Testis (tissue), 3 donors: ENCODE results near the gene SIRT6. TPM values are rescaled to one million over a fixed set of nuclear protein-coding genes. Genes with fewer than 3 reads are reported as not detected.

Experiments
- DNase-seq: peaks from one replicate; pipeline ENCODE4 v3.0.0-alpha.2; 2019
- H3K27ac ChIP-seq, 2 donors: fragments of 200-600 bp; sonication (generic); one replicate each; pipeline ENCODE4 v1.5.1; 2019
- H3K27me3 ChIP-seq: fragments of 200-600 bp; sonication (generic); one replicate; pipeline ENCODE4 v1.5.1; 2019
- H3K36me3 ChIP-seq: fragments of 200-600 bp; sonication (generic); one replicate; pipeline ENCODE4 v1.5.1; 2017; ENCODE audit warnings: low read depth; ENCODE audit errors: missing control alignments
- H3K4me1 ChIP-seq: fragments of 200-600 bp; sonication (generic); one replicate; pipeline ENCODE4 v1.5.1; 2019
- H3K4me3 ChIP-seq, 2 donors: fragments of 200-600 bp; sonication (generic); one replicate each; pipeline ENCODE4 v1.5.1; 2017 to 2019
- H3K9me3 ChIP-seq: fragments of 200-600 bp; sonication (generic); one replicate; pipeline ENCODE4 v1.5.1; 2017
- POLR2A ChIP-seq: fragments of 450-650 bp; IDR thresholded peaks from one replicate; pipeline ENCODE4 v1.6.1; 2017; ENCODE audit warnings: antibody characterized with exemption, mild to moderate bottlenecking, moderate library complexity
- WGBS, 2 donors: methylation state at CpG; one replicate each; pipeline ENCODE4 v1.1.5; 2018; 5-methylcytosine and 5-hydroxymethylcytosine counted together
- intact Hi-C: fragments of 100-400 bp; cut with DNase I; formaldehyde crosslinking; loops from one replicate; pipeline ENCODE4 v1.15.1; 2023; ENCODE audit warnings: low total_unique reads
- polyA plus RNA-seq: library from polyadenylated mRNA; stranded (reverse); fragments of 350-450 nt; fragmentation: Illumina TruSeq; extraction: RNeasy Lipid Tissue Mini Kit (QIAGEN cat#74804); gene quantifications from one replicate; pipeline ENCODE4 v1.2.3, GENCODE V29; 2014; ENCODE audit warnings: low read depth, low replicate concordance; ENCODE audit not compliant: insufficient read depth
- total RNA-seq, 2 donors: library from RNA; depleted of rRNA; stranded (reverse); fragments of >200 nt; gene quantifications; one replicate each; pipeline ENCODE4 v1.2.3, GENCODE V29; 2016
- TF ChIP-seq, protein P1 (sequence below), 3 experiments: fragments of 450-650 bp in 2 of 3; fragments of 200-600 bp in 1 of 3; sonication (generic) in 1 of 3; IDR thresholded peaks; one replicate each; pipeline ENCODE4 v1.5.1; 2016 to 2019; ENCODE audit warnings: antibody characterized with exemption in 3 of 3, mild to moderate bottlenecking in 2 of 3, moderate library complexity in 1 of 3

The SIRT6 gene
- total and polyA plus RNA-seq, 3 donors from 2014 or later, result 14.7 to 29.2 (median 22.0) TPM

GRCh38 chr19:4217429-4218264, 35.3 kb upstream of the SIRT6 start:
- Histone ChIP-seq H3K27ac (no peak overlapping the region), H3K9me3 (no peaks in the 10 kb centered on the region), H3K27me3 (no peaks in the 10 kb centered on the region), H3K36me3 (no peaks in the 10 kb centered on the region), H3K4me1 (no peaks in the 10 kb centered on the region), H3K4me3 (peak overlapping the region in 1 of 2 donors; percentile 26)
- WGBS, 2 donors, result 79 to 82% methylated on average over 52 to 75 of the region's 81 CpGs
- no peak for TF ChIP-seq POLR2A
- TF ChIP-seq, protein P1, sequence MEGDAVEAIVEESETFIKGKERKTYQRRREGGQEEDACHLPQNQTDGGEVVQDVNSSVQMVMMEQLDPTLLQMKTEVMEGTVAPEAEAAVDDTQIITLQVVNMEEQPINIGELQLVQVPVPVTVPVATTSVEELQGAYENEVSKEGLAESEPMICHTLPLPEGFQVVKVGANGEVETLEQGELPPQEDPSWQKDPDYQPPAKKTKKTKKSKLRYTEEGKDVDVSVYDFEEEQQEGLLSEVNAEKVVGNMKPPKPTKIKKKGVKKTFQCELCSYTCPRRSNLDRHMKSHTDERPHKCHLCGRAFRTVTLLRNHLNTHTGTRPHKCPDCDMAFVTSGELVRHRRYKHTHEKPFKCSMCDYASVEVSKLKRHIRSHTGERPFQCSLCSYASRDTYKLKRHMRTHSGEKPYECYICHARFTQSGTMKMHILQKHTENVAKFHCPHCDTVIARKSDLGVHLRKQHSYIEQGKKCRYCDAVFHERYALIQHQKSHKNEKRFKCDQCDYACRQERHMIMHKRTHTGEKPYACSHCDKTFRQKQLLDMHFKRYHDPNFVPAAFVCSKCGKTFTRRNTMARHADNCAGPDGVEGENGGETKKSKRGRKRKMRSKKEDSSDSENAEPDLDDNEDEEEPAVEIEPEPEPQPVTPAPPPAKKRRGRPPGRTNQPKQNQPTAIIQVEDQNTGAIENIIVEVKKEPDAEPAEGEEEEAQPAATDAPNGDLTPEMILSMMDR (IDR thresholded peaks at IDR 0.05), result no peak
- intact Hi-C loops, result no loop called here
- DNase-seq, result no peak

DNA sequence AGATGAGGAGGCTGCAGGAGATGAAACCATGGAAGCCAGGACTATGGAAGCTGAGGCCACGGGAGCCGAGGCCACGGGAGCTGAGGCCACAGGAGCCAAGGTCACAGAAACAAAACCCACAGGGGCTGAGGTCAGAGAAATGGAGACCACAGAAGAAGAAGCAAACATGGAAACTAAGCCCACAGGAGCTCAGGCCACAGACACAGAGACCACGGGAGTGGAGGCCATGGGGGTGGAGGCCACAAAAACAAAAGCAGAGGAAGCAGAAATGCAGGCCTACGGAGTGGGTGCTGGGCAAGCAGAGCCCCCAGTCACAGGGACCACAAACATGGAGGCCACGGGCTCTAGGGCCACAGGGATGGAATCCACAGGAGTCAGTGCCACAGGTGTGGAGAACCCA, 34.5 kb upstream of the SIRT6 start:
- 79 to 80% methylated on average over 6 of the region's 6 CpGs for WGBS, 2 donors
- intact Hi-C loops, result no loop called here
- Histone ChIP-seq H3K4me1 (no peaks in the 10 kb centered on the region), H3K27ac (no peak overlapping the region), H3K9me3 (no peaks in the 10 kb centered on the region), H3K36me3 (no peaks in the 10 kb centered on the region), H3K27me3 (no peaks in the 10 kb centered on the region), H3K4me3 (no peak overlapping the region)
- DNase-seq, result no peak
- no peak for TF ChIP-seq POLR2A
- TF ChIP-seq, protein P1 (IDR thresholded peaks at IDR 0.05), result no peak

DNA sequence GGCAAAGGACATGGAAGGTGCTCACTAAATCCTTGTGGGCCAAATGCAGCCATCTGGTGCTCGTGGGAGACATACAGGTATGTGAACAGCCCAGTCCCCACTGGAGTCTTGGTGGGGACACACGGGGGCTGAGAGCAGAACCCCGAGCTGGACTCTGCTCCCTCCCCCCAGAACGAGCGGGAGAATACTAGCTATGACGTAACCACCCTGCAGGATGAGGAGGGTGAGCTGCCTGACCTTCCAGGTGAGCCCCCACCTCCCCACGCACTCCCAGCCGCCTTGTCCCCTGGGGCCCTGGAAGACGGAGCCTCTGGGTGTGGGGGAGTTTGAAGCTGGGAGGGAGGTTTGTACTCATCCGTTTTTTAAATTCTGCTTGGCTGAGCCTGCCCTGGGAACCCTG, 33.4 kb upstream of the SIRT6 start:
- TF ChIP-seq POLR2A, result no peak
- TF ChIP-seq, protein P1 (IDR thresholded peaks at IDR 0.05), result no peak
- intact Hi-C loops, result no loop called here

GRCh38 chr19:4213116-4213515, 30.8 kb upstream of the SIRT6 start:
- no peaks in the 10 kb centered on the region for H3K27me3 ChIP-seq

More for the DNA sequence above, 33.4 kb upstream of the SIRT6 start:
- no peaks in the 10 kb centered on the region for H3K27me3 ChIP-seq
- WGBS, 2 donors, result 44% methylated on average over 4 to 10 of the region's 10 CpGs
- no peak for DNase-seq
- no peak overlapping the region for H3K27ac ChIP-seq
- no peaks in the 10 kb centered on the region for H3K36me3 ChIP-seq
- no peaks in the 10 kb centered on the region for H3K9me3 ChIP-seq
- H3K4me3 ChIP-seq, result no peak overlapping the region
- no peaks in the 10 kb centered on the region for H3K4me1 ChIP-seq

More at GRCh38 chr19:4213116-4213515, 30.8 kb upstream of the SIRT6 start:
- no peak for TF ChIP-seq POLR2A
- TF ChIP-seq, protein P1 (IDR thresholded peaks at IDR 0.05), result no peak
- intact Hi-C loops, result no loop called here
- Histone ChIP-seq H3K27ac (no peak overlapping the region), H3K4me3 (no peak overlapping the region), H3K9me3 (no peaks in the 10 kb centered on the region), H3K4me1 (no peaks in the 10 kb centered on the region), H3K36me3 (no peaks in the 10 kb centered on the region)
- 74 to 88% methylated on average over 3 of the region's 3 CpGs for WGBS, 2 donors
- DNase-seq, result no peak
